WTC11 (cell line): ENCODE data around the gene HOXC5. TPM values are rescaled to one million over a fixed set of nuclear protein-coding genes. Genes with fewer than 3 reads are reported as not detected.

Experiments used
- ATAC-seq: fragments of 200-7000 bp; cut with Tn5 transposase; 2 replicates; pipeline ENCODE4 v1.10.0; 2021; ENCODE audit warnings: mild to moderate bottlenecking, moderate library complexity
- CTCF ChIA-PET: fragments of 300-600 bp; sonication (Branson Sonifier 250); formaldehyde crosslinking; loops from one replicate; lab custom pipeline; 2021; ENCODE audit warnings: antibody characterized with exemption; lab: Charles Lee
- POLR2A ChIA-PET: fragments of 350-600 bp; sonication (Branson Sonifier 250); formaldehyde crosslinking; loops from one replicate; lab custom pipeline; 2021; ENCODE audit warnings: antibody characterized with exemption; lab: Charles Lee
- DNase-seq: peaks from one replicate; pipeline ENCODE4 v3.0.0; 2021; ENCODE audit warnings: low spot score
- H3K27ac Mint-ChIP-seq: 2 replicates; pipeline ENCODE4 v1.8.0; 2021; ENCODE audit warnings: mixed read lengths
- H3K27me3 Mint-ChIP-seq: 2 replicates; pipeline ENCODE4 v1.8.0; 2021; ENCODE audit warnings: low read depth, mild to moderate bottlenecking, moderate library complexity, mixed read lengths
- H3K36me3 Mint-ChIP-seq: 2 replicates; pipeline ENCODE4 v1.8.0; 2021; ENCODE audit warnings: mixed read lengths
- H3K4me1 Mint-ChIP-seq: 2 replicates; pipeline ENCODE4 v1.8.0; 2022; ENCODE audit warnings: mixed read lengths
- H3K4me3 Mint-ChIP-seq: 2 replicates; pipeline ENCODE4 v1.8.0; 2021; ENCODE audit warnings: mild to moderate bottlenecking, moderate library complexity, mixed read lengths
- H3K9me3 Mint-ChIP-seq: 2 replicates; pipeline ENCODE4 v1.8.0; 2021; ENCODE audit warnings: mixed read lengths
- ELF4 ChIP-seq: sonication (generic); formaldehyde crosslinking; IDR thresholded peaks from 2 replicates; pipeline ENCODE4 v1.8.1; 2022; ENCODE audit warnings: low read depth, mild to moderate bottlenecking, moderate library complexity, missing genetic modification reagents
- ETV6 ChIP-seq: sonication (generic); formaldehyde crosslinking; IDR thresholded peaks from 2 replicates; pipeline ENCODE4 v1.8.1; 2022; ENCODE audit warnings: mild to moderate bottlenecking, missing genetic modification reagents
- GABPB1 ChIP-seq: sonication (generic); formaldehyde crosslinking; IDR thresholded peaks from 2 replicates; pipeline ENCODE4 v1.8.1; 2023; ENCODE audit warnings: mild to moderate bottlenecking, missing genetic modification reagents
- JUN ChIP-seq: sonication (generic); formaldehyde crosslinking; IDR thresholded peaks from 2 replicates; pipeline ENCODE4 v1.8.0; 2023; ENCODE audit warnings: mild to moderate bottlenecking, missing genetic modification reagents
- MYBL2 ChIP-seq: sonication (generic); formaldehyde crosslinking; IDR thresholded peaks from 2 replicates; pipeline ENCODE4 v1.8.1; 2023; ENCODE audit warnings: mild to moderate bottlenecking, moderate library complexity, missing genetic modification reagents
- NFYB ChIP-seq: sonication (generic); formaldehyde crosslinking; conservative IDR thresholded peaks from 2 replicates; pipeline ENCODE4 v1.8.0; 2022; ENCODE audit warnings: low read depth, missing genetic modification reagents
- NR2C2 ChIP-seq: sonication (generic); formaldehyde crosslinking; IDR thresholded peaks from 2 replicates; pipeline ENCODE4 v1.8.0; 2022; ENCODE audit warnings: mild to moderate bottlenecking, missing genetic modification reagents
- RELA ChIP-seq: sonication (generic); formaldehyde crosslinking; IDR thresholded peaks from 2 replicates; pipeline ENCODE4 v1.8.1; 2022; ENCODE audit warnings: missing genetic modification reagents, mild to moderate bottlenecking, borderline replicate concordance
- SMAD3 ChIP-seq: sonication (generic); formaldehyde crosslinking; IDR thresholded peaks from 2 replicates; pipeline ENCODE4 v1.8.0; 2022; ENCODE audit warnings: missing genetic modification reagents, mild to moderate bottlenecking, borderline replicate concordance
- ZNF138 ChIP-seq: sonication (generic); formaldehyde crosslinking; conservative IDR thresholded peaks from 2 replicates; pipeline ENCODE4 v1.8.1; 2022; ENCODE audit warnings: mild to moderate bottlenecking, moderate library complexity, missing genetic modification reagents
- ZNF263 ChIP-seq: sonication (generic); formaldehyde crosslinking; IDR thresholded peaks from 2 replicates; pipeline ENCODE4 v1.8.1; 2022; ENCODE audit warnings: low read depth, mild to moderate bottlenecking, moderate library complexity, missing genetic modification reagents
- ZNF416 ChIP-seq: fragments of 250-450 bp; sonication (Bioruptor Pico); IDR thresholded peaks from 2 replicates; pipeline ENCODE4 v1.9.0; 2021; ENCODE audit warnings: mild to moderate bottlenecking, inconsistent platforms
- total RNA-seq: library from RNA; stranded (reverse); gene quantifications from 3 replicates; pipeline ENCODE4 v1.2.3, GENCODE V29; 2021
- TF ChIP-seq, protein P1 (sequence below): fragments of 250-450 bp; sonication (Bioruptor Pico); IDR thresholded peaks from 2 replicates; pipeline ENCODE4 v1.8.0; 2021; ENCODE audit warnings: mild to moderate bottlenecking
- TF ChIP-seq, protein P2 (sequence below): sonication (generic); formaldehyde crosslinking; IDR thresholded peaks from 2 replicates; pipeline ENCODE4 v1.8.1; 2022; ENCODE audit warnings: mild to moderate bottlenecking, moderate library complexity, missing genetic modification reagents
- TF ChIP-seq, protein P3 (sequence below): sonication (generic); formaldehyde crosslinking; IDR thresholded peaks from 2 replicates; pipeline ENCODE4 v1.8.0; 2022; ENCODE audit warnings: mild to moderate bottlenecking, missing genetic modification reagents
- TF ChIP-seq, protein P4 (sequence below): fragments of 200-600 bp; IDR thresholded peaks from 2 replicates; pipeline ENCODE4 v1.8.0; 2022; ENCODE audit warnings: antibody characterized with exemption
- TF ChIP-seq, protein P5 (sequence below): sonication (generic); formaldehyde crosslinking; IDR thresholded peaks from 2 replicates; pipeline ENCODE4 v1.8.1; 2023; ENCODE audit warnings: mild to moderate bottlenecking, missing genetic modification reagents
- TF ChIP-seq, protein P6 (sequence below): fragments of 250-450 bp; sonication (Bioruptor Pico); IDR thresholded peaks from 2 replicates; pipeline ENCODE4 v1.9.0; 2021; ENCODE audit warnings: mild to moderate bottlenecking
- TF ChIP-seq, protein P7 (sequence below): sonication (generic); formaldehyde crosslinking; IDR thresholded peaks from 2 replicates; pipeline ENCODE4 v1.8.1; 2022; ENCODE audit warnings: mild to moderate bottlenecking, missing genetic modification reagents, moderate library complexity, borderline replicate concordance
- TF ChIP-seq, protein P8 (sequence below): sonication (generic); formaldehyde crosslinking; IDR thresholded peaks from 2 replicates; pipeline ENCODE4 v1.8.1; 2023; ENCODE audit warnings: mild to moderate bottlenecking, moderate library complexity, missing genetic modification reagents
- TF ChIP-seq, protein P9 (sequence below): sonication (generic); formaldehyde crosslinking; IDR thresholded peaks from 2 replicates; pipeline ENCODE4 v1.8.1; 2022; ENCODE audit warnings: low read depth, missing genetic modification reagents, borderline replicate concordance

HOXC5 gene
- total RNA-seq, 1 experiment from 2014 or later = not detected

DNA sequence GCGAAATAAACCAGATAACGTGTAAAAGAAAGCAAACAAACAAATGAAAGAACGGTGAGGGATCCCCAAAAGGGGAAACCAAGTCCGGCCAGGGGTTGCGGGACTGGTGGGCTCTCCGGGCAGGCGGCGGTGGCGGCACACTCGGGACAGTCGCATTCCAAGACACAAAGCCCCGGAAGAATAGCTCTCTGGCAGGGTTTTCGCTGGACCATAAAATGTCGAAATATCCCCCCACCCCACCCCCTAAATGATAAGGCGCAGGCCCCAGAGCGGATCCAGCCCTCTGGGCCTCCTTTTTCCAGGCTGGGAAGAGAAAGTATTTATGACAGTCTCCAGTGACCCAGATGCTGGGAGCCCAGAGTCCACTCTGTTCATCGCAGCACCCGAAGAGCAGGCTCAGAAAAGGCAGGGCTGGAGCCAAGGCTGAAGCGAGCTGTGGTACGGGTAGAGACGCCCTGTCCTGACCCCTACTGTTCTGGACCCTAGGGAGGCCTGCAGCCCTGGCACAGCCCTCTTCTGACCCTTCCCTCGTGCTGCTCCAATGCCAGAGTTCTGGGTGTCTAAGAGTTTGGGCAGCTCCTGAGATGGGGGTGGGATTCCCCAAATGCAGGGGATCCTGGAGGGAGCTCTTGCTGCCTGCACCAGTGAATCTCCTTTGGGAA, 26.2 kb upstream of the HOXC5 start:
- Mint-ChIP-seq H3K27ac (no peak overlapping the region), H3K4me3 (no peak overlapping the region), H3K4me1 (peaks cover 25% of the 10 kb centered on the region), H3K9me3 (no peaks in the 10 kb centered on the region), H3K27me3 (peaks cover 100% of the 10 kb centered on the region), H3K36me3 (no peaks in the 10 kb centered on the region; the same call in 1 of the 2 replicates)
- no peak for ATAC-seq
- no peak for DNase-seq
- POLR2A ChIA-PET = no interaction called here
- CTCF ChIA-PET = interaction anchor here (0.7 to 10.8 kb wide), 21 partner anchors 11 to 373 kb away, joined by 3 to 107 read pairs (median 5); partner anchors contain the start of genes HOXC10, HOXC5 and SMUG1
- TF ChIP-seq SMAD3 = no peak
- TF ChIP-seq, protein P1, sequence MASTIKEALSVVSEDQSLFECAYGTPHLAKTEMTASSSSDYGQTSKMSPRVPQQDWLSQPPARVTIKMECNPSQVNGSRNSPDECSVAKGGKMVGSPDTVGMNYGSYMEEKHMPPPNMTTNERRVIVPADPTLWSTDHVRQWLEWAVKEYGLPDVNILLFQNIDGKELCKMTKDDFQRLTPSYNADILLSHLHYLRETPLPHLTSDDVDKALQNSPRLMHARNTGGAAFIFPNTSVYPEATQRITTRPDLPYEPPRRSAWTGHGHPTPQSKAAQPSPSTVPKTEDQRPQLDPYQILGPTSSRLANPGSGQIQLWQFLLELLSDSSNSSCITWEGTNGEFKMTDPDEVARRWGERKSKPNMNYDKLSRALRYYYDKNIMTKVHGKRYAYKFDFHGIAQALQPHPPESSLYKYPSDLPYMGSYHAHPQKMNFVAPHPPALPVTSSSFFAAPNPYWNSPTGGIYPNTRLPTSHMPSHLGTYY (CRISPR knock-in tag) = no peak
- no peak for TF ChIP-seq JUN (CRISPR knock-in tag)
- TF ChIP-seq, protein P2, sequence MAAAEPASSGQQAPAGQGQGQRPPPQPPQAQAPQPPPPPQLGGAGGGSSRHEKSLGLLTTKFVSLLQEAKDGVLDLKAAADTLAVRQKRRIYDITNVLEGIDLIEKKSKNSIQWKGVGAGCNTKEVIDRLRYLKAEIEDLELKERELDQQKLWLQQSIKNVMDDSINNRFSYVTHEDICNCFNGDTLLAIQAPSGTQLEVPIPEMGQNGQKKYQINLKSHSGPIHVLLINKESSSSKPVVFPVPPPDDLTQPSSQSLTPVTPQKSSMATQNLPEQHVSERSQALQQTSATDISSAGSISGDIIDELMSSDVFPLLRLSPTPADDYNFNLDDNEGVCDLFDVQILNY (CRISPR knock-in tag) = no peak
- TF ChIP-seq, protein P3, sequence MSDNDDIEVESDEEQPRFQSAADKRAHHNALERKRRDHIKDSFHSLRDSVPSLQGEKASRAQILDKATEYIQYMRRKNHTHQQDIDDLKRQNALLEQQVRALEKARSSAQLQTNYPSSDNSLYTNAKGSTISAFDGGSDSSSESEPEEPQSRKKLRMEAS (CRISPR knock-in tag) = no peak
- TF ChIP-seq ELF4 (CRISPR knock-in tag) = no peak
- TF ChIP-seq, protein P4, sequence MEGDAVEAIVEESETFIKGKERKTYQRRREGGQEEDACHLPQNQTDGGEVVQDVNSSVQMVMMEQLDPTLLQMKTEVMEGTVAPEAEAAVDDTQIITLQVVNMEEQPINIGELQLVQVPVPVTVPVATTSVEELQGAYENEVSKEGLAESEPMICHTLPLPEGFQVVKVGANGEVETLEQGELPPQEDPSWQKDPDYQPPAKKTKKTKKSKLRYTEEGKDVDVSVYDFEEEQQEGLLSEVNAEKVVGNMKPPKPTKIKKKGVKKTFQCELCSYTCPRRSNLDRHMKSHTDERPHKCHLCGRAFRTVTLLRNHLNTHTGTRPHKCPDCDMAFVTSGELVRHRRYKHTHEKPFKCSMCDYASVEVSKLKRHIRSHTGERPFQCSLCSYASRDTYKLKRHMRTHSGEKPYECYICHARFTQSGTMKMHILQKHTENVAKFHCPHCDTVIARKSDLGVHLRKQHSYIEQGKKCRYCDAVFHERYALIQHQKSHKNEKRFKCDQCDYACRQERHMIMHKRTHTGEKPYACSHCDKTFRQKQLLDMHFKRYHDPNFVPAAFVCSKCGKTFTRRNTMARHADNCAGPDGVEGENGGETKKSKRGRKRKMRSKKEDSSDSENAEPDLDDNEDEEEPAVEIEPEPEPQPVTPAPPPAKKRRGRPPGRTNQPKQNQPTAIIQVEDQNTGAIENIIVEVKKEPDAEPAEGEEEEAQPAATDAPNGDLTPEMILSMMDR = no peak
- no peak for TF ChIP-seq ZNF263 (CRISPR knock-in tag)
- TF ChIP-seq, protein P5, sequence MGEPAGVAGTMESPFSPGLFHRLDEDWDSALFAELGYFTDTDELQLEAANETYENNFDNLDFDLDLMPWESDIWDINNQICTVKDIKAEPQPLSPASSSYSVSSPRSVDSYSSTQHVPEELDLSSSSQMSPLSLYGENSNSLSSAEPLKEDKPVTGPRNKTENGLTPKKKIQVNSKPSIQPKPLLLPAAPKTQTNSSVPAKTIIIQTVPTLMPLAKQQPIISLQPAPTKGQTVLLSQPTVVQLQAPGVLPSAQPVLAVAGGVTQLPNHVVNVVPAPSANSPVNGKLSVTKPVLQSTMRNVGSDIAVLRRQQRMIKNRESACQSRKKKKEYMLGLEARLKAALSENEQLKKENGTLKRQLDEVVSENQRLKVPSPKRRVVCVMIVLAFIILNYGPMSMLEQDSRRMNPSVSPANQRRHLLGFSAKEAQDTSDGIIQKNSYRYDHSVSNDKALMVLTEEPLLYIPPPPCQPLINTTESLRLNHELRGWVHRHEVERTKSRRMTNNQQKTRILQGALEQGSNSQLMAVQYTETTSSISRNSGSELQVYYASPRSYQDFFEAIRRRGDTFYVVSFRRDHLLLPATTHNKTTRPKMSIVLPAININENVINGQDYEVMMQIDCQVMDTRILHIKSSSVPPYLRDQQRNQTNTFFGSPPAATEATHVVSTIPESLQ (CRISPR knock-in tag) = no peak
- no peak for TF ChIP-seq ZNF416
- no peak for TF ChIP-seq NFYB (CRISPR knock-in tag)
- TF ChIP-seq, protein P6, sequence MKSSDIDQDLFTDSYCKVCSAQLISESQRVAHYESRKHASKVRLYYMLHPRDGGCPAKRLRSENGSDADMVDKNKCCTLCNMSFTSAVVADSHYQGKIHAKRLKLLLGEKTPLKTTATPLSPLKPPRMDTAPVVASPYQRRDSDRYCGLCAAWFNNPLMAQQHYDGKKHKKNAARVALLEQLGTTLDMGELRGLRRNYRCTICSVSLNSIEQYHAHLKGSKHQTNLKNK (CRISPR knock-in tag) = no peak
- no peak for TF ChIP-seq MYBL2 (CRISPR knock-in tag)
- no peak for TF ChIP-seq ZNF138 (CRISPR knock-in tag)
- TF ChIP-seq, protein P7, sequence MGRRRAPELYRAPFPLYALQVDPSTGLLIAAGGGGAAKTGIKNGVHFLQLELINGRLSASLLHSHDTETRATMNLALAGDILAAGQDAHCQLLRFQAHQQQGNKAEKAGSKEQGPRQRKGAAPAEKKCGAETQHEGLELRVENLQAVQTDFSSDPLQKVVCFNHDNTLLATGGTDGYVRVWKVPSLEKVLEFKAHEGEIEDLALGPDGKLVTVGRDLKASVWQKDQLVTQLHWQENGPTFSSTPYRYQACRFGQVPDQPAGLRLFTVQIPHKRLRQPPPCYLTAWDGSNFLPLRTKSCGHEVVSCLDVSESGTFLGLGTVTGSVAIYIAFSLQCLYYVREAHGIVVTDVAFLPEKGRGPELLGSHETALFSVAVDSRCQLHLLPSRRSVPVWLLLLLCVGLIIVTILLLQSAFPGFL = no peak

DNA sequence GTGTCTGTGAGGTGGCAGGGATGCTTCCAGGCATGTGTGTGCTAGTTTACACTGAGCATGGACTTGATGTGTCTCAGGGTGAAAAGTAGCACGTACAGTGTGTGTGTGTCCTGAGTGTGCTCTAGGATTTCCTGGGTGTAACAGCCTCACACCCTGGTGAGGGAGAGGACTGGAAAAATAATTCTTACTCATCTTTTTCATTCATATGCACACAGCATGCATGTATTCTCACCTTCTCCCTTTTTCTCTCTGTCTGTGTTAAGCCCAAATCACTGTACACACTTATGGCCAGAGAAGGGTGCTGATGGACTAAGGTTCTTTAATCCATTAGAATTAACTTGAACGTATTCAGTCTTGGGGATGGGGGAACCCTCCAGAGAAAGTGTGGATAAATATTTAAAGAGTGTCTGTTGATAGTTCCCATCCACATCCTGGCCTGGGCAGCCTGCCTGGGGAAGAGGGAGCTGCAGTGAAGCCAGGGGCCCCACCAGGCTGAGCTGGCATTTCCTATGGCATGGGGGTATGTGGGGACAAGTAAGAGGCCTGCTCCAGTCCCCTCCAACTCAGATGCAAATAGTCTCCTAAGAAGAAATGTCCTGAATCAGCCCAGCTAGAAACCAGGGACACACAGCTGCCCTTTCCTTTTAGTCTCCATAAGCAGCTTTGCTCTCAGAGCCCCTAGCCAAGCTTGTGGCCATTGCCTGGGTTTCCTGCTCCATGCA, 25.2 kb upstream of the HOXC5 start:
- Mint-ChIP-seq H3K27ac (no peak overlapping the region), H3K9me3 (no peaks in the 10 kb centered on the region), H3K4me1 (peaks cover 25% of the 10 kb centered on the region), H3K36me3 (no peaks in the 10 kb centered on the region), H3K27me3 (peaks cover 100% of the 10 kb centered on the region), H3K4me3 (no peak overlapping the region)
- ChIA-PET POLR2A (no interaction called here), CTCF (interaction anchor here (0.5 to 10.8 kb wide), 12 partner anchors 10 to 208 kb away, joined by 3 to 107 read pairs (median 27); partner anchors contain the start of genes HOXC10 and HOXC5)
- ATAC-seq = no peak
- DNase-seq = no peak
- TF ChIP-seq JUN (CRISPR knock-in tag) (no peak), RELA (CRISPR knock-in tag) (no peak), ETV6 (CRISPR knock-in tag) (no peak), NR2C2 (no peak), GABPB1 (CRISPR knock-in tag) (no peak)
- TF ChIP-seq, protein P8, sequence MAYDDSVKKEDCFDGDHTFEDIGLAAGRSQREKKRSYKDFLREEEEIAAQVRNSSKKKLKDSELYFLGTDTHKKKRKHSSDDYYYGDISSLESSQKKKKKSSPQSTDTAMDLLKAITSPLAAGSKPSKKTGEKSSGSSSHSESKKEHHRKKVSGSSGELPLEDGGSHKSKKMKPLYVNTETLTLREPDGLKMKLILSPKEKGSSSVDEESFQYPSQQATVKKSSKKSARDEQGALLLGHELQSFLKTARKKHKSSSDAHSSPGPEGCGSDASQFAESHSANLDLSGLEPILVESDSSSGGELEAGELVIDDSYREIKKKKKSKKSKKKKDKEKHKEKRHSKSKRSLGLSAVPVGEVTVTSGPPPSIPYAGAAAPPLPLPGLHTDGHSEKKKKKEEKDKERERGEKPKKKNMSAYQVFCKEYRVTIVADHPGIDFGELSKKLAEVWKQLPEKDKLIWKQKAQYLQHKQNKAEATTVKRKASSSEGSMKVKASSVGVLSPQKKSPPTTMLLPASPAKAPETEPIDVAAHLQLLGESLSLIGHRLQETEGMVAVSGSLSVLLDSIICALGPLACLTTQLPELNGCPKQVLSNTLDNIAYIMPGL = no peak
- TF ChIP-seq, protein P9, sequence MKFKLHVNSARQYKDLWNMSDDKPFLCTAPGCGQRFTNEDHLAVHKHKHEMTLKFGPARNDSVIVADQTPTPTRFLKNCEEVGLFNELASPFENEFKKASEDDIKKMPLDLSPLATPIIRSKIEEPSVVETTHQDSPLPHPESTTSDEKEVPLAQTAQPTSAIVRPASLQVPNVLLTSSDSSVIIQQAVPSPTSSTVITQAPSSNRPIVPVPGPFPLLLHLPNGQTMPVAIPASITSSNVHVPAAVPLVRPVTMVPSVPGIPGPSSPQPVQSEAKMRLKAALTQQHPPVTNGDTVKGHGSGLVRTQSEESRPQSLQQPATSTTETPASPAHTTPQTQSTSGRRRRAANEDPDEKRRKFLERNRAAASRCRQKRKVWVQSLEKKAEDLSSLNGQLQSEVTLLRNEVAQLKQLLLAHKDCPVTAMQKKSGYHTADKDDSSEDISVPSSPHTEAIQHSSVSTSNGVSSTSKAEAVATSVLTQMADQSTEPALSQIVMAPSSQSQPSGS (CRISPR knock-in tag) = no peak
